ENCODE results near the gene IL22RA2.
"Not testable (repeated sequence)": the region's sequence is repeated elsewhere in the genome, so short reads cannot be mapped to it uniquely, and the experiment has no call there.

IL22RA2 gene

GRCh38 chr6:137173501-137173900 lies at the start of gene IL22RA2:
Gene IL22RA2 (minus strand): TSS chr6:137173644. CDS start chr6:137161749, 11,895 bp downstream.
- DNase-seq, result no peak

DNA sequence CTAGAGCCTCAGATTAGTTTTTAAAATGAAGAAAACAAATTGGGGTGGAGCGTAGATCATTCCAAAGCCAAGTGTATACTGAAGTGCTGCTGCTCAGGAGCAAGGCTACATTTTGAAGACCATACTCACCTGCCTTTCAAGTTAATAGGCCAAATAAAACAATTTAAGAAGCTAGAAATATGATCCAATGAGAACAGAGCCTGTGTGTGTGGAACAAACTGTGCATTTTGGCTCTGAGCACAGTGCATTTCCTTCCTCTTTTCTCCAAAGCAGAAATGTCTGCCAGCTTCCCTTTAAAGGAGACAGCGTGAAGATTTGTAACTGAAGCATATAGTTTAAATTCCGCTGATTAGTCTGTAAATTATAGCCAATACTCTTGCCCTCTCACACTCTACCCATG lies 48.9 kb upstream of the IL22RA2 start:
- no peak for DNase-seq

- no peak for DNase-seq
These were observed 46.3 kb upstream of the IL22RA2 start for GRCh38 chr6:137219664-137220252.

DNA sequence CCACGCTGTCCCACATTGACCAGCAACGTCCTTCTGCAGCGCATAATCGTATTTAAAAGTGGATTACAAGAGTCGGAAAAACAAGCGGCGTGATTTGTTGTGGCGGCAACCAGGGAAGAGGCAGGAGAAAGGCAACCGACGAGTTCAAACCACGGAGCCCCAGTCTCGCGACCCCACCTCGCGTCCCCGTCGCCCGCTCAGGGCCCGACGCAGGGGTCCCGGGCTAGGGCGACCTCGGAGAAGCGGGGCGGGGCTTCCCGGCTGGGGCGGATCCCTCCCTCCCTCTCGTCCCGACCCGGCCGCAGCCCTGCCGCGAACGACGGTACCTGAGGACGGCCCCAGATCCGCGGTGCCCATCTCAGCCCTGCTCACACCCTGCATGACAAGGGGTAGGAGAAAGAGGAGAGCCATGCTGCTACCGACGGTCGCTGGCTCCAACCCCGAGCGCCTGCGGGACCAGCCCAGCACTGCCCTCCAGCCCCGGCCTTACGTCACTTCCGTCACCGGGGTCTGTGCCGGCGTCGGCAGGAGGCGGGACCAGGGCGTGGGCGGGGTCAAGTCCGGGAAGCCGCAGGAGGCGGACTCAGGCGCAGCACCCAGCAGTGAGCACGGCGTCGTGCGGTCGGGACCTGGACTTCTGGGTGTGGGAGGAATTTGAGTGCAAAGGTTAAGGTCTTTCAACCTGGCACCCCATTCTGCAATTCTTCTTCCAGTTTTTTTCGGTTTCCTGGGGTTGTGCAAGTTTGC lies 45.6 kb upstream of the IL22RA2 start, which contains the start of gene IFNGR1:
Gene IFNGR1 (minus strand): TSS at position 469 of the 747 bp plus-strand sequence. CDS start 58 bp downstream, at position 411.
- DNase-seq, result peak; percentile 92

DNA sequence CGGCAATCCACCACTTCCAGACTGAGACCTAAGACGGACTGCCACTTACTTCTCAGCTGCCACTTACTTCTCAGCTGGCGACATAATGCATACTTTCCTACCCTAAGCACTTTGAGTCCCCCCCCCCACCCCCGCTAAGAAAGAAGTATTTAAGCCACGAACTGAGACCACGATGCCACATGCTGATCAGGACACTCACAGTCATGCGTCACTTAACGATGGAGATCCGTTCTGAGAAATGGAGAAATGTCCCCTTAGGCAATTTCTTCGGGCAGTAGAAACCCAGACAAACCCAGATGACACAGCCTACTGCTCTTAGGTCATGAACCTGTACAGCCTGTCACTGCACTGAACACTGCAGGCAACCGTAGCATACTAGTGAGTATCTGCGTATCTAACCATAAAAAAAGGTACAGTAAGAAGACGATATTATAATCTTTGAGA lies 45.1 kb upstream of the IL22RA2 start:
- peak; percentile 23 for DNase-seq

DNA sequence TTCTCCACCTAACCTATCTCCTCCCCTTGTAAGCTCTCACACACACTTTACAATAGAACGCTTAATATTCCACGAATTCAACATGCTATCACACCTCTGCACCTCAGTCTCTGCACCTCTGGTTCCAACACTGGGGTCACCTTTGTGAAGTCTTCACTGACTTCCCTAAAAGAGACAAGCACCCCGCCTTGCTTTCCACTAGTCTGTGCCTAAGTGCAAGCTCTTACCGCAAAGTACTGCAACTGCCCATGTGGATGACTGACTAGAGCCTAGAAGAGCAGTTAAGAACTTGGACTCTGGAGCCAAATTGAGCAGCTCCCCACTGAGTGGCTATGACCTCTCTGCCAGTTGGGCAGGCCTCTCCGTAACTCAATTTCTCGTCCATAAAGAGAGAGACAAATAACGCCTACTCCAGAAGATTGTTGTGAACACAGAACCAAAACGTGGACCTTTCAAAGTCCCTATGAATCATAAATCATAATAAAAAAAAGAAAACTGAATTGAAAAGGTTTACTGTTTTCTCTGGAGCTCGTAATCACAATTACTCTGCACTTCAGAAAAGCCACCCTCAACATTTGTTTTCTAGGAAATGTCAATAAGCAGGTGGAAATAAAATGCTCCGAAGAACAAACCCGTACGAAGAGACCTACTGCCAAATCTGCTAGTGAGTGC lies 44.5 kb upstream of the IL22RA2 start:
- no peak for DNase-seq

- DNase-seq, result no peak
These were observed 43.6 kb upstream of the IL22RA2 start for GRCh38 chr6:137216875-137217553.

DNA sequence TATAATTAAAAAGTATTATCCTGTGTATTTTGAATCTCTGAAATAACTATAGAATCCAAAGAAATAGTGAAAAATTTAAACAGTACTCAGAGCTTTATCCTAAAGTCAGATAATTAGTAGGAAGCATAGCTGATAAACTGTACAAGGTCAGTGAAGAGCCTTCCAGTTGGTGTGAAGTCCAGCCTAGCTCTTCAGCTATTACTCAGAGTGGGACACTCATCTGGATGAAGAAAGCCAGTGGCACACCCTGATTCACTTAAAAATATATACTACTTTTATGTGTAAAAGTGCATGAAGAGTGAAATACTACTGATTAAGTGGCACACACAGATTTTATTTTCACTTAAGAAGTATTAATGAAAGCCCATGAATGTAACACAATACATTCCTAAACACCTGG lies 42.7 kb upstream of the IL22RA2 start:
- no peak for DNase-seq

DNA sequence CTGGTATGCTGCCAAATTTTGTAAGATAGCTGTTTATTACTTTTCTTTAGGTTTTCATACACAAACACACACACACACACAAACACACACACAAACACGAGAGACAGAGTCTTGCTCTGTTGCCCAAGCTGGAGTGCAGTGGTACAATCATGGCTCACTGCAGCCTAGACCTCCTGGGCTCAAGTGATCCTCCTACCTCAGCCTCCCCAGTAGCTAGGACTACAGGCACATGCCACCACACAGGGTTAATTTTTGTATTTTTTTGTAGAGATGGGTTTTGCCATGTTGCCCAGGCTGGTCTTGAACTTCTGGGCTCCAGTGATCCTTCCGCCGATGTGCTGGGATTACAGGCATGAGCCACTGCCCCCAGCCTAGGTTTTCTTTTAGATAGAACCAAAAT lies 42.2 kb upstream of the IL22RA2 start:
- DNase-seq, result not testable (repeated sequence)

DNA sequence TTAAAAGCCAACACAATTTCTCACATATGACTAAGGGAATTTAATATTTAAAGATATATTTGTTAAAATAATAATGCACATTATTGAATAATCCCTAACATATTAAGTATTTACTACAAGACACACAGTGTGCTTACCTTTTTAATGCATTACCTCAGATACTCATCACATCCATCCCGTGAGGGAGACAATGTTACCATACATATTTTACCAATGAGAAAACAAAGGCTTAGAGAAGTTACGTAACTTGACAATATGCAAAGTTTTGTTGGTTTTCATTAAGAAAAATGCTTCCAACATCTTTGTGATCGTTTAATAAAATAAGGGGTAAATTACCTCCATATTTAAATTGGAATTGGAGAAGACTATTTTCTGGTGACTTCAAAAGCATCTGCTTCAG lies 41.5 kb upstream of the IL22RA2 start:
- DNase-seq, result no peak

GRCh38 chr6:137213813-137214212 lies 40.4 kb upstream of the IL22RA2 start:
- DNase-seq, result no peak

DNA sequence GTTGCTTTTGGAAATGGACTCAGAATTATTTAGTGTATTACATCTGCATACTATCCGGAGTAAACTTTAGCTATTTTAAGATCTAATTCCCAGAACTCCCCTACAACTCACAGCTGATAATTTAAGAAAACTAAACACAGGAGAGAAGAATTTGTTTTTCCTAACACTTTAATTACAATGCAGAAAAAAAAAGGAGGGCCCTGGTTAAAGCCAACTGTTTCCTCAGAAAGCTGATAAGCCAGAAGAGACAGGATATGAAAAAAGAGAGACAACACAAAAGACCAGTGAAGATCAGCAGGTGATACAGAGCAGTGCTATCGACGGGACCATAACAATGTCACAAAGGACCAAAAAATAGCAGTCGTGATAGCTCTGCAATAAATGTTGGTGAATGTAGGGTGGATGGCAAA lies 39.9 kb upstream of the IL22RA2 start:
- DNase-seq, result no peak

- DNase-seq, result no peak
These were observed 38.5 kb upstream of the IL22RA2 start for GRCh38 chr6:137211910-137212309.

DNA sequence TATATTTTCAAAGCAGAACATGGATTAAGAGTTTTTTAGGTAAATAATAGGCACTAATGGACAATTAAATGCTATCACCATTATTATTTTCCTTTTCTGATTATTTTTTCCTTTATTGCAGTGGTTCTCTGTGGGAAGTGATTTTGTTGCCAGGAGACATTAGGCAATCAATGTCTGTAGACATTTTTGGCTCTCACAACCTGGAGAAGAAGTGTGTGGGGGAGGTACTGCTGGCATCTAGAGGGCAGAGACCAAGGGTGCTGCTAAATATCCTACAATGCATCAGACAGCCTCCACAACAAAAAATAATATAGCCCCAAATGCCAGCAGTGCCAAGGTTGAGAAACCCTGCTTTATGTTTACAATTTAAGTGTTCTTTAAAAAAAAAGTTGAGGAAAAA lies 37.5 kb upstream of the IL22RA2 start:
- no peak for DNase-seq

DNA sequence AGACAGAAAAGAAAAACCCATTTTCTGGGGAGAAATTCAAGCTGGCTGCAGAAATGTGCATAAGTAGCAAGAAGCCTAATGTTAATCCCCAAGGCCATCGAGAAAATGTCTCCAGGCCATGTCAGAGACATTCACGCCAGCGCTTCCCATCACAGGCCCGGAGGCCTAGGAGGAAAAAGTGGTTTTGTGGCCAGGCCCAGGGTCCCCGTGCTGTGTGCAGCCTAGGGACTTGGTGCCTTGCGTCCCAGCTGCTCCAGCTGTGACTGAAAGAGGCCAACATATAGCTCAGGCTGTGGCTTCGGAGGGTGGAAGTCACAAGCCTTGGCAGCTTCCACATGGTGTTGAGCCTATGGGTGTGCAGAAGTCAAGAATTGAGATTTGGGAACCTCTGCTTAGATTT lies 34.8 kb upstream of the IL22RA2 start:
- no peak for DNase-seq

GRCh38 chr6:137207457-137207856 lies 34.0 kb upstream of the IL22RA2 start:
- not testable (repeated sequence) for DNase-seq

DNA sequence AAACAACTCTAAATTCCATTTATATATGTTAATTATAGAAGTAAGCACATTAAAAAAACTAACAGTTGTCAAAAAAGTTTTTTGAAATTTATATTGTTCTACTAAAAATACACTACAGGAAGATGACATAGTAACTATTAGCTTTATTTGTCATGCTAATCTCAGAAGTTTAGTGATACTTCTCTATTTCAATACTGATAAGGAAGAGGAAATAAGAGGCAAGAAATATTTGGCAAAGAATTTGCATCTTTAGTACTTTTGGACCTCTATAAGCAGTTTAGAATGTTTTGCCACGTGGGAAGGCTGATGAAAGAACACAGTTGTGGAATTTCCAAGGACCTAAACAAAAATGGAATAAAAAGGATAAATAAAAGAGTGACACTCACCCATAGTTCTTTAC lies 33.1 kb upstream of the IL22RA2 start:
- DNase-seq, result no peak

- DNase-seq, result no peak
These were observed 29.8 kb upstream of the IL22RA2 start for GRCh38 chr6:137203256-137203655.

DNA sequence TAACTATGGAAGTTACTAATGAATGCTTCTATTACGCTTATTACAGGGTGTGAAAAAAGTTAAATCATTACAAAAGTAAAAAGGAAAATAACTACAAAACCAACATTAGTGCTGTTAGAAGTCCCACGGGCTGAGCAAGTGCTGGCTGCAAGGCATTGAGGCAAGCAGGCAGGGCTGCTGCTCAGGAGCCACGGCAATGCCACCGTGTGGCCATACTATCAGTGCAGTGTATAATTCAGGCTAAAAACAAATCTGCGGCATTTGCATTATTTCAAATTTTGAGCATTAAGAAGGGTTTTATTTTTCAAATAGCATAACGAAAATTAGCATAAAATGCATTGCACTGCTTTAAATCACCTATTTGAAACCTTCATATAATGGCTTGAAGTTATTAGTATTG lies 28.6 kb upstream of the IL22RA2 start:
- no peak for DNase-seq

- DNase-seq, result no peak
These were observed 27.6 kb upstream of the IL22RA2 start for GRCh38 chr6:137201006-137201405.

GRCh38 chr6:137200288-137200687 lies 26.8 kb upstream of the IL22RA2 start:
- no peak for DNase-seq

DNA sequence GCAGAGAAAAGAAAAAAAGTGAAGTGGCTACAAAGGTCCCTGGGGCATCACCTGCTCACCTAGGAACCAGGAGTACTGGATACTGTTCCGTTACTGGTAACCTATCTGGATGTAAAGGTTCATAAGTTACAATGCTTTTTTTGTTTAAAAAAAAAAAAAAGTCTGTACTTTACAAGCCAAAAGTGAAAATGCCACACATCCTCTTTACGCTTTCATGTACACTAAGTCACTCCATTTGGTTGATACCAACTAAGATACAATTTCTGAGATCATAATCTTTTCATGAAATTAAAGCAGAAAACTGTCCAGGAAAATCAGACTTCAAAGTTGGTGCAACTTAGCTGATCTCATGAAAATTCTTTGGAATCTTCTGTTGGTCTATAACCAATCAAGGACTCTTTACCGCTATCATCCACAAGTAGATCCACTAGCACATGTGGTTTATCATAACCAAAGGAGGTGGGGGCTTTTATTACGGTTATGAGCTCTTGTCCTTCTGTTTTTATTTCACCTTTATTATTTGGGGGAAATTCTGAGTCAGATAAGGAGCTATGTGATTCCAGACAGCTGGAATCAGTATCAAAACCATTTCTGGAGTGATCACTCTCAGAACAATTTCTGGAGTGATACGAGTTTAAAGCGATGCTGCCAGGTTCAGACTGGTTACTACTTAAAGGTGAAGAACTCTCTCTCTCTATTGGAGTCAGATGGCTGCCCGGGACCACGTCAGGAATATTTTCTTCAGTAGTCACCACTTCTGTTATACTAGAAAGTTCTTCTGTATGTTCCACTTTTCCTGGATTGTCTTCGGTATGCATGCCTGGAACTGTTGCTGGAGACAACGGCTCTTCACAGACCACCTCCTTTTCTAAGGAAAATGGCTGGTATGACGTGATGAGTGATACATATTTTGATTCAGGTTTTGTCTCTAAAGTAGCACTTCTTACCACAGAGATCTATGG lies 24.5 kb upstream of the IL22RA2 start:
- DNase-seq, result no peak
